ENCODE measurements around the gene C11orf52. TPM values are rescaled to one million over a fixed set of nuclear protein-coding genes. Genes with fewer than 3 reads are reported as not detected.

The C11orf52 gene
- total RNA-seq, 2 donors from 2014 or later = 0.99 to 4.7 TPM

- H3K27ac ChIP-seq = peak overlapping the region; percentile 93 to 94
- H3K4me3 ChIP-seq = peak overlapping the region; percentile 4
- peaks cover 17 to 43% of the 10 kb centered on the region in 2 donors for H3K4me1 ChIP-seq (ENCODE audit: control insufficient read depth in 1 of 2, low read depth in 2 of 2)
- H3K36me3 ChIP-seq = no peaks in the 10 kb centered on the region
- no peak for ATAC-seq (ENCODE audit: insufficient number of reproducible peaks, low FRiP score, low read depth)
- no peaks in the 10 kb centered on the region for H3K9me3 ChIP-seq
- no peaks in the 10 kb centered on the region for H3K27me3 ChIP-seq (replicated peaks; ENCODE audit: insufficient read depth)
- DNase-seq (ENCODE audit: low spot score) = no peak
- TF ChIP-seq CTCF (IDR thresholded peaks at IDR 0.05) = no peak
These were observed 25.4 kb downstream of the C11orf52 start for GRCh38 chr11:111944139-111944538.

GRCh38 chr11:111944651-111945051, 25.9 kb downstream of the C11orf52 start:
- H3K4me1 ChIP-seq (ENCODE audit: control insufficient read depth in 1 of 2, low read depth in 2 of 2) = peaks cover 17 to 42% of the 10 kb centered on the region in 2 donors
- TF ChIP-seq CTCF (IDR thresholded peaks at IDR 0.05) = no peak
- ATAC-seq (ENCODE audit: insufficient number of reproducible peaks, low FRiP score, low read depth) (peak; percentile 75), DNase-seq (ENCODE audit: low spot score) (no peak)
- H3K9me3 ChIP-seq = no peaks in the 10 kb centered on the region
- H3K4me3 ChIP-seq = peak overlapping the region; percentile 4
- no peaks in the 10 kb centered on the region for H3K27me3 ChIP-seq (replicated peaks; ENCODE audit: insufficient read depth)
- H3K36me3 ChIP-seq = no peaks in the 10 kb centered on the region
- H3K27ac ChIP-seq = peak overlapping the region; percentile 94 to 98

GRCh38 chr11:111945198-111945597, 26.5 kb downstream of the C11orf52 start:
- no peak for TF ChIP-seq CTCF (IDR thresholded peaks at IDR 0.05)
- Histone ChIP-seq H3K4me3 (no peak overlapping the region), H3K9me3 (no peaks in the 10 kb centered on the region), H3K4me1 (ENCODE audit: control insufficient read depth in 1 of 2, low read depth in 2 of 2) (peaks cover 17 to 45% of the 10 kb centered on the region in 2 donors), H3K36me3 (no peaks in the 10 kb centered on the region), H3K27ac (peak overlapping the region; percentile 94 to 98), H3K27me3 (replicated peaks; ENCODE audit: insufficient read depth) (no peaks in the 10 kb centered on the region)
- ATAC-seq (ENCODE audit: insufficient number of reproducible peaks, low FRiP score, low read depth) (peak; percentile 4), DNase-seq (ENCODE audit: low spot score) (no peak)

GRCh38 chr11:111946499-111946898, 27.8 kb downstream of the C11orf52 start:
- no peak overlapping the region for H3K4me3 ChIP-seq
- no peaks in the 10 kb centered on the region for H3K27me3 ChIP-seq (replicated peaks; ENCODE audit: insufficient read depth)
- DNase-seq (ENCODE audit: low spot score) (no peak), ATAC-seq (ENCODE audit: insufficient number of reproducible peaks, low FRiP score, low read depth) (peak; percentile 40)
- no peak for TF ChIP-seq CTCF (IDR thresholded peaks at IDR 0.05)
- no peaks in the 10 kb centered on the region for H3K9me3 ChIP-seq
- H3K4me1 ChIP-seq (ENCODE audit: control insufficient read depth in 1 of 2, low read depth in 2 of 2) = peaks cover 17 to 45% of the 10 kb centered on the region in 2 donors
- no peaks in the 10 kb centered on the region for H3K36me3 ChIP-seq
- H3K27ac ChIP-seq = peak overlapping the region; percentile 94 to 98

- Histone ChIP-seq H3K4me1 (ENCODE audit: control insufficient read depth in 1 of 2, low read depth in 2 of 2) (peaks cover 17 to 45% of the 10 kb centered on the region in 2 donors), H3K4me3 (no peak overlapping the region), H3K9me3 (no peaks in the 10 kb centered on the region), H3K27me3 (replicated peaks; ENCODE audit: insufficient read depth) (no peaks in the 10 kb centered on the region), H3K27ac (peak overlapping the region; percentile 94 to 98), H3K36me3 (no peaks in the 10 kb centered on the region)
- no peak for DNase-seq (ENCODE audit: low spot score)
- TF ChIP-seq CTCF (IDR thresholded peaks at IDR 0.05) = no peak
- ATAC-seq (ENCODE audit: insufficient number of reproducible peaks, low FRiP score, low read depth) = no peak
These were observed 28.4 kb downstream of the C11orf52 start for GRCh38 chr11:111947143-111947542.
